GM21515 (cell line): ENCODE measurements around the gene LYRM4.
"Not testable (repeated sequence)": the region's sequence is repeated elsewhere in the genome, so short reads cannot be mapped to it uniquely, and the experiment has no call there.

Experiments
- ATAC-seq: cut with Tn5 transposase; IDR thresholded peaks from one replicate; pipeline ENCODE4 v1.9.1; 2021; ENCODE audit not compliant: unreplicated experiment

LYRM4 gene

DNA sequence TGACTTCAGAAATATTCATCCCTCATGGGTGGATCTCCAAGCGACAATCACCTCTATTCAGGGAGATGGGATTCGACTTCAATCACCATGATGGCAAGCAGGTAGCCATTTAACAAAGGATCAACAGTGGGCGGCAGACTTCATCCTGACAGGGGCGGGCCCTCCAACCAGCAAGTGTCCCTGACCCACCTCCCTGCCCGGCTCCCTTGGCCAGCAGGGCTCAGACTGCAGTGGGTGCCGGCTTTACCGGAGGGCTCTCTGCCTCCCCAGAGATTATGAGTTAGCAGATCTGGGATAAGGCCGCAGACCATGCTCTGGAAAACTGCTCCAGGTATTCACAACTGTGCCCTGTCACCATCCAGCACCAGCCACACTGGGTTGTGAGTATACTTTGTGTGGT lies 136.2 kb downstream of the LYRM4 start:
- no peak for ATAC-seq

DNA sequence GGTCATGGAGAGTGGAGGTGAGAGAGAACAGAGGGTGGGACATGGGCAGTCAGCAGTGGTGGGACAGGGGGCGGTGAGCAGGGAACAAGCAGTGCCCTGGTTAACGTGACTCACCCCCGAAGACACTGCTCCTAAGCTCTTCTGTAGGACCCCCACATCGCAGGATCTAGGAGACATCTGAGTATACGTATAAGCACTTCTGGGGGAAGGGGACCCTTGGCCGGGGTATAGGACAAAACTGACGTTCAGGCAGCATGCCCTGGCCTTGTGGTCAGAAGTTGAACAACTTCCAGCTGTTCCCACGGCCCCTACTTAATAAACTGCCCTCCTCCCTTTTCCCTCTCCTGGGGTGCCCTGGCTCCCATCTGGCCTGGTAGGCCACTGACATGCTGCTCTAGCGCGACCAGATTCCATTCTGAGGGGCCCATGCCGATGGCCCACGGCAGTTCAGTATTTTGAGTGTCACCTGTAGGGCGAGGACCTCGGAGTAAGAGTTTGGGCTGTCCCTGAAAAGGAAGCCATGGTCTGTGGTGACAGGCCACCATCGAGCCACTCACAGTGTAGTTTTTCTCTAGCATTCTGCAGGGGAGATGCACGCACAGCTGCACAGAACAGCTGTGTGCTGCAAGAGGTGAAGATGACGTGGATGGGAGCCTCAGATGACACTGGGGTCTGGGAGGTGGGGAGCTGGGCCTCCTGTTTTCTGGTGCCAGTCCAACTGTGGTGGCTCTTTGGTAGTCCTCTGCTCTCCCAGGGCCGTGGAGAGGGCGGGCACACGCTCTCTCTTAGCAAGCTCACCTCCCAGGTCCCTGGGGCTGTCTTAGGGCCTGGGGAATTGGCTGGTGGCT lies 137.2 kb downstream of the LYRM4 start:
- no peak for ATAC-seq

DNA sequence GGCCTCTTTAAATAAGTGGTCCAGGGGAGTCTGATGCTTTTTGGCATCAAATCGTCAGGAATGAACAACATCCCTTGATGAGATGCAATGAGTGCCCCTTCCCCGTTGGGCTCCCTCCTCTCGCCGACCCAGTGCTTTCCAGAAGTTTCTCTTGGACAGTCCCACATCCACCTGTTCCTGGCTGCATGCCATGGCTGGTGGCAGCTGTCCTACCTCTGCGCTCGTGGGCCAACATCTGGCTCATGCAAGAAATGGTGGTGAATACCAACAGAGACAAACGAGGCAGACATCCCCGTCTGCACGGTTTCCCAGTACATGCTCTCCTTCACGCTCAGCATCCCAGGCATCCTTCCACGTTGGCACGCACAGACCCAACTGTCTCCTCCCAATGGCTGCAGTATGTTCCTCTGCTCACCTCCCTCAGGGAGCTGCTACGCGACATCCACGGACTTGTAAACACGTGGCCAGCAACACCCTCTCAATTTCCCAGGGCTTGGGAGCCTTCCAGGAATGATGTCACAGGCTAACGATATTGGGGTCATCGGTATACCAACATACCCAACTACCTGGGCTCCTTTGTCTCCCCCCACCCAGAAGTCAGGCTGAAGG lies 138.1 kb downstream of the LYRM4 start:
- ATAC-seq: no peak

DNA sequence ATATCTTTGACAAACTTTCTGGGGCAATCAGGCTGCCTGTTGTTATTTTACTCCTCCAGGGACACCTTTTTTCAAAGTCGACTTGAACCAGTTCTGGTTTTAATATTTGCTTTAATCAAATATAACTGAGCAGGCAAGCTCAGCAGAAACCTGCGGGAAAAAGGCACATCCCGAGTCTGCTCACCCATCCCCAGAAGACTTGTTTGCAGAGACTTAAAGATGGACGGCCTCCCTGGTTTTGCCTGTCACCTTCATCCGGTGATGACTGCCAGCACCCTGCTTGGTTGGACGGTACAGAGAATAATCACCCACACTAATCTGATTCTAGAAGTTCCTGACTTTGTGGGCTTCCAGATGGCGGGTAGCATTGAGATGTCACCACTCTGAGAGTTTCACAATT lies 138.8 kb downstream of the LYRM4 start:
- no peak for ATAC-seq

DNA sequence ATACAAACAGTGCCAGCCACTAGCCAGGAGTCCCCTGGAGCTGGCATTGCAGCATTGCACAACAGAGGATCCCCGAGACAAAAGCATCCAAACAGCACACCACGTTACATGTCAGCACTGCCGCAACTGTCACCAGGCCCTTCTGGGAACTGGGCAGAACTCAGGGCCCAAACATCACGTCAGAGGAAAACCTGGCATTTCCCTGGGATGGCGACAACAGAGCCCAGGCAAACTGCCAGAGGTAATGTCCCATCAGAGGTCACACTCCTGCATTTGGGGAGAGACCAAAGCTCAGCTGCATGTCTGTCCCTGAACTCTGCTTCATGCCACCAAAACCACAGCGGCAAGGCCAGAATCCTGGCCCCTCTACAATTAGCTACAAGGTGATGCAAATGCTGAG lies 139.3 kb downstream of the LYRM4 start:
- no peak for ATAC-seq

DNA sequence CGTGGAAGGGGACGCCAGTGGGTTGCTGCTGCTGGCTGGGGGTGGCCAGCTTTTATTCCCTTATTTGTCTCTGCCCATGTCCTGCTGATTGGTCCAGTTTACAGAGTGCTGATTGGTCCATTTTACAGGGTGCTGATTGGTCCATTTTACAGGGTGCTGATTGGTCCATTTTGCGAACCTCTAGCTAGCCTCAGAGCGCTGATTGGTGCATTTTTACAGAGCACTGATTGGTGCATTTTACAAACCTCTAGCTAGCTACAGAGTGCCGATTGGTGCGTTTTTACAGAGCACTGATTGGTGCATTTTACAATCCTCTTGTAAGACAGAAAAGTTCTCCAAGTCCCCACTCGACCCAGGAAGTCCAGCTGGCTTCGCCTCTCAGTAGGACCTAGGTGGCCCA lies 140.2 kb downstream of the LYRM4 start:
- not testable (repeated sequence) for ATAC-seq

DNA sequence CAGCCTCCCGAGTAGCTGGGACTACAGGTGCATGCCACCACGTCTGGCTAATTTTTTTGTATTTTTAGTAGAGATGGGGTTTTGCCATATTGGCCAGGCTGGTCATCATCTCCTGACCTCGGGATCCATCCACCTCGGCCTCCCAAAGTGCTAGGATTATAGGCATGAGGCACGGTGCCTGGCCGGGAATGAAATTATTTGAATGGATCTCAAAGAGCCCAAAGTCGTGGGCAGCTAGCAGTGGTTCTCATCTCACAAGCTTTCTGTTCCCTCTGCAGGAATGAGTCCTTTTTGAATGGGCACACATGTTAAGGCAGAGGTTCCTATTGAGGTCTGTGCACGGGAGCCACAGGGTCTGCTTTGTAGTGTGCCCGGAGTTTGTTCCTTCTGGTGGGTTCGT lies 140.7 kb downstream of the LYRM4 start:
- no peak for ATAC-seq

DNA sequence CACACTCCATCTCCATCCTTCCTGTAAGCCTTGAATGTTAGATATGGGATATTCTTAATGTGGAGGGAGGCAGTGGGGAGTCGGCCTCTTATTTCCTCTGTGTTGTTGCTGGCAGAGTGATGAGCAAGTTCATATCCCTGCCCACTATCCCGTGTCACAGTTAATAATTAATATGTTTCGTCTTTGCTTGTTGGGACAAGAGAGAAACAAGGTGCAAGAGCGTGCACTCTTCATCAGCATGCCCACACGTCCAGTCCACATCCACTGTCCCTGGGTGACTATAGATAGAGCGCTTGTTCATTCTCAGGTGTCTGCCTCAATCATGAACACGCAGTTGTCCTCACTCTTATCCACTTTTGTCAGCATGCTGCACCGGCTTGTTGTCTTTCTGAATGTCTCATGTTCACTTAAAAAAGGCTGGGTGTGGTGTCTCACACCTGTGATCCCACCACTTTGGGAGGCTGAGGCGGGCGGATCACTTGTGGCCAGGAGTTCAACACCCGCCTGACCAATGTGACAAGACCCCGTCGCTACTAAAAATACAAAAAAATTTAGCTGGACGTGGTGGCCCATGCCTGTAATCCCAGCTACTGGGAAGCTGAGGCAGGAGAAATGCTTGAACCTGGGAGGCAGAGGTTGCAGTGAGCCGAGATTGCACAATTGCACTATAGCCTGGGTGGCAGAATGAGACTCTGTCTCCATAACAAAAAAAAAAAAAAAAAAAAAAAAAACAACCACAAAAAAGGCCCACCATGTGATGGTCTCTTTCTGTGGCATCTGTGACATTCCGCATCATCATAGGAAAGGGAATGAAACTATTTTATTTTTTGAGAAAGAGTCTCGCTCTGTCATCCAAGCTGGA lies 141.4 kb downstream of the LYRM4 start:
- no peak for ATAC-seq

DNA sequence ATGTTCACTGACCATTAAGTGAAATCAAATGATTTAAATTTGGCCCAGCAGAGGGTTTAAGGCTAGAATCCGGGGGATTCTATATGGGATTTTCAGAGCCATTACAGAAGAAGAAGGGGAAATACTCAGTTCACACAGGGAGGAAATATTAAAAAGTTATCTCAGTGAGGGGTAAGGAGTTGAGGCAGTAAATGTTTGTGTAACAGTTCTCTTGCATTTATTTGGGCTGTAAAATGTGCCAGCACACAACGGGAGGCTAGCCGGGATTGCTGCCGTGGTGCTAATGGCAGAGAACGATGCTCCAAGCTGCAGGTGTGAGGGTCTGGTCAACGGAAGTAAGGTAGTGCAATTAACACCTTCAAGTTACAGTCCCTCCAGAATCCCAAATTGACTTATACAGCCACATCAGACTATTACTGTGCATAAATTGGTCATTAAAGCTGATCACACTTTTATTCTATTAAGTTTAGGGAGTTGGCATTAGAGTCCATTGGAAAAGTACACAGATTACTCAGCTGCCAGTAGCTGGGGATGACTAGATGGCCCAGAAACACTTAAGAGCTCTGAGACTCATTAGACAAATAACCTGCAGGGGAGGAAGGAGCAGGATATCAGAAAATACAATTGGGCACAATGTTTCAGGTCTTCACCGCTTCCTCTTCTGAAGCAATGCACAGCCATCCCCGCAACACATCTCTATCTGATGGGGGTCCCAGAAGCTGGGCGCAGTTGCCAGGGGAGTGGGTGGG lies 144.3 kb downstream of the LYRM4 start:
- no peak for ATAC-seq

DNA sequence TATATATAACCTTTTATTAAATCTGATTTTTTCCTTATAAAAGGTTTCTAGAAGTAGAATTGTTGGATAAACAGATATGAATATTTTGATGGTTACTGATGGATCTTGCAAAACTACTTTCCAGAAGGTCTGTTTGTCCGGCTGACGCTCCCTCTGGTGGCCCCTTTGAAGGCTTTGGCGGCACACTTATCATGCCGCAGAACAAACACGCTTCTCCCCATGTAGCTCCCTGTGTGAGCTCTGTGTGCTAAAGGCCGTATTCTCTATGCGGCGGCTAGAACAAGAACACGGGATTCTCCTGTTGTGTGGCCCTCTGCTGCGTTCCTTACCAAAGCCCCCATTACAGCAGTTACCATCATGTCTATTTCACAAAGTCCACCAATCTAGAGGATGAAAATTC lies 145.6 kb downstream of the LYRM4 start:
- no peak for ATAC-seq

DNA sequence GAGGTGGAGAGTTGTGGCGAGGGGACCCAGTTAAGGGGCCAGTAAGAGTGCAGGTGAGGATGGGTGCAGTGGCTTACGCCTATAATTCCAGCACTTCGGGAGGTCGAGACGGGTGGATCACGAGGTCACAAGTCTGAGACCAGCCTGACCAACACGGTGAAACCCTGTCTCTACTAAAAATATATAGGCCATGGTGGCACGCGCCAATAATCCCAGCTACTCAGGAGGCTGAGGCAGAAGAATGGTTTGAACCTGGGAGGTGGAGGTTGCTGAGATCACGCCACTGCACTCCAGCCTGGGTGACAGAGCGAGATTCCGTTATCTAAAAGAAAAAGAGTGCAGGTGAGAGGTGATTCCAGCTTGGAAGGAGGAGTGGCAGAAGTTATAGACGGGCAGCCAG lies 147.7 kb downstream of the LYRM4 start:
- no peak for ATAC-seq

DNA sequence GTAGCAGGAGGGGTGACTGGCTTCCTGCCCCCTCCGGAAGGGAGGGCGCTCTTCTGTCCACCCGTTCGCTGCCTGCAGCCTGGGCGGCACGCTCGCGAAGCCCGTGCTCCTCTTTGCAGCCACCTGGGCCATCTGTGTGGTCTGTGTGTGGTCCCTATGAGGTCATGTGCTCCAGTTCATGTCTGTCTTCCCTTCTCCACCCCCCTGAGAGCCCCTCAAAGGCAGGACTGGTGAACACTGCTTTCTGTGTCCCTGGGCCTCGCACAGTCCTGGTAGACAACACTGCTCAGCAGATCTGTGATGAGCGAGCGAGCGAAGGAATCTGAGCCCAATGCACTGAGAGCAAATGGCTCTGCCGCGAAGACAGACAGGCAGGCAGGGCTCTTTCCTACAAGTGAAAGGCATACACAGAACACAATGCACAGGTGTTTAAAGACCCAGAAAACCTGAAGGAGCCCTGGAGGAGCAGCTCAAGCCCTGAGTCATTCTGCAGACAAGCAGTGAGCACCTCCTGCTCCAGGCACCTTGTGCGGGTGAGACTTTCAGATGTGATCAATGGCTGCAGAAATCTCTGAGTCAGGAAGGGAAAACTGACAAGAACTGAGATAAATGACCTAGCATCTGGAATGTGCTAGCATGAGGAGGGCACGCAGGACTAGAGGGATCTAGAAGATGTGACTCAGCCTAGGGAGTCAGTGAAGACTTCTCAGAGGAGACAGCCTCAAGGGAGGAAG lies 148.5 kb downstream of the LYRM4 start:
- no peak for ATAC-seq

DNA sequence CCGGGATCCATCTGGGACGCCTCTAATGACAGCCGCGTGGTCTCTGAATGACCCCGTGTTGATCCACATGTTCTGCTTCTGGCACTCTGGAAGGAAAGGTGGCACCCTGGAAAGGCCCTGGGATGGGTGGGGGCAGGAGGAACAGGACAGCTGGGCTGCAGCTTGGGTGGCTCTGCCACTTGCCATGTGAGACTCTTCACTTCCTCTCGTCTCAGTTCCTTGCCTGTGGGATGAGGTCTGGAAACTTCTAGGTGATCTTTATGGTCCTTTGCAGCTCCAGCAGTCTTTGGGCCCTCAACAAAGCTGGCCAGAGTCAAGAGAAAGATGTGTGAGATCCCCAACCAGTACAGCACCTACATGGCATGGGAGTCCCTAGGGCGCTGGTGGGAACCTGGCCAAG lies 149.1 kb downstream of the LYRM4 start:
- no peak for ATAC-seq

DNA sequence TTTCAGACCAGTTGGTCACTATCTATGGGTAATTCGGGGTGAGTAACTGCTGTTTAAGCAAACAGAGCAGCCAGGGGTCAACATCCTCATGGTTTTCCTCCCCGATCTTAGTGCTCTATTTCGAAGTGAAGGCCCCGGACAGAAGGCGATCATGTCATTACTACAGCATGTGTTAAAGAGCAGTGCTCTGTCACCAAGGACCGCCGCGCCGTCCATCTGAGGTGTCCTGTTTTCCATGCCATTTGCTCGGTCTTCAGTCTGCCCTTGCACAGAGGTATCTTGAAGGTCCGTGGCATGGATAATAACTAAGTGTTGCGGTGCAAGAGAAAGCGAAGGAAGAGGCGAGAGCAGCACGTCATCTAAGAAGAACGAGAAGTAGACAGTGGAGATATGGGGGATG lies 150.5 kb downstream of the LYRM4 start:
- no peak for ATAC-seq

DNA sequence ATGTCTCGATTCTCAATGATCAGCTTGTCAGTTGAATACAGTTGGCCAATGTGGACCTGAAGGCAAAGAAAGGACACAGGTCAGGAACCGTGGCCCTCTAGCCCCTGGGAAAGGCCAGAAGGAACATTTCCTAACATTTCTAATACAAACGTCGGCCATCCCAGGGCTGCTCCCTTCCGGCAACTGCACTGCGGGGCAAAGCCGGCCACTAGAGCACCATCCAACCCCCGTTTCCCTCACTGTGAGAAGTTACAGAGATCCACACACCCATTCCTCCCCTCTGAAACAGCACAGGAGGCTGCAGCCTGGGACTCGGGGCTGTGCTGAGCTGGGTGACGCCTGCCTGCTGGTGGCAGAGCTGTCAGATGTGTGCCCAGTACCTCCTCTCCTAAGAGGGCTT lies 151.3 kb downstream of the LYRM4 start:
- no peak for ATAC-seq

DNA sequence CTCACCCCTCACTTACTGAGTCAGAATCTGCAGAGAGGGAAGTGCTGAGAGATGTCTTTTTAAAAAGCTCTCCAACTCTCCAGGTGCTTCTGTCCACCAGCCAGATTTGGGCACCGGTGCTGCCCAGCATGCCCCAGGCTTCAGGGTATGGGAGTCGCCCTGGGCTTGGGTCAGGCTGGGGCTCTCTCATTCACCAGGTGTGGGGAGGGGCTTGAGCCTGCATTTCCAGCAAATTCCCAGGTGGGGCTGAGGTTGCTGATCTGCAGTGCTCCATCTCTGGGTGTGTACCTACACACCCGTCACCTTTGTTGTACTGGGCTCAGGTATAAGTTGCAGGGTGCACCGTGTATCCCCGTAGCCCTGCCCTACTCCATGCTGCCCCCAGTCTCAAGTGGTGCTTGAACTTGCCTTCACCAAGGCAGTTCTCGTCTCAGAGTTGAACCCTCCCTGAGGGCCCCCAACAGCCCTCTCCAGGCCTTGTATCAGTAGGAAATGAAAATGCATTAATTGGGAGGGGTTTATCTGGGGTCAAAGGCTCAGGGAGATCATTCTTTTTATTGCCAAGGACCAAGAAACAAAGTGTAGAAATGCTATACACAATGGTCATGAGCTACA lies 152.1 kb downstream of the LYRM4 start:
- ATAC-seq: no peak

DNA sequence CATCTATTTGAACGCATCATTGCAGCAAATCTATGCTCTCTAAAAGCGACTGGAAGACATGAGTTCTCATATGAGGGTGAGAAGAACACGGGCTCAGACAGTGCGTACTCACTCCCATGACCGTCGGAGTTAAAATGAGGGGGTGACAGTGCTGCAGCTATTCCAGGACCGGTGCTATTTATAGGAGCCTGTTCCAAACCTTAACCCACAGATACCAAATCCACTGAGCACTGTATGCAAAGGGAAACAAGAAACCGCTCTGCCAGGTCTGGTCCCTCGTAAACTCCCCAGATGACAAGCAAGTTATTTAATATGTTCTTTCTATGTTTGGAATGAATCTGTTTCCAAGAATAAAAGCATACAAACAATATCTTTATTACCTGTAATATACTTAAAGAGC lies 152.7 kb downstream of the LYRM4 start:
- no peak for ATAC-seq

DNA sequence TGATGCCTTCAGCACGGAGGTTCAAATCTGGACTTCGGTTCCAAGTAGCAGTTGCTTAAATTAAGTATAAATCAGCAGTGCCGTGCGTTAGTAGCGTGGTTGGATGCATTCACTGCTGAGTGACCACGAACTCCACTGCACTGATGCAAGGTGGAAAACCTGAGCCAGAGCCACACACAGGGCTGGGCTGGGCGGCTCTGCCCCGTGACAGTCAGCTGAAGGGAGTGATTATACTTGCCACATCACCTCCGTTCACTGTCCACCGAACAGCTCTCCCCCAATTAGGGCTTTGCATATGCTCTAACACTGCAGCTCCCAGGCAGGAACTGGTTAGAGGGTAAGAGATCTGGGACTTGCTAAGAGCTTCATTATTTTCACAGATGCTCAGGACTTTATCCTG lies 153.4 kb downstream of the LYRM4 start:
- ATAC-seq: no peak

DNA sequence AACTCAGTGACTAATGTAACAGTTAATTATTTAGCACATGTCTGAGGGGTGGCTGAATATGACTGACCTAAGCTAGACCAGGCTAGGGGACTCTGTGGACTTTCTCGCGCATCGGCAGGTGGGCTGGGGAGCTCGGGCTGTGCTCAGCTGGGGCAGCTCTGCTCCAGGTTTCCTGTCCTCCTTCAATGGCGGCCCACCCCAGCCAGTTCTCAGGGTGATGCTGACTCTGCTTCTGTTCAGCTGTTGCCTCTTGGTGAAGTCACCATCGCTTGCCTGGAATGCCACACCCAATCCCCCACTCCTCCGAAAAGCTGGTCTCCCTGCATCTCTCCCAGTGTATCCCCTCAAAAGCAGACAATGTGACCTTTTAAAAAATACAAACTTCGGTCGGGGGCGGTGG lies 155.6 kb downstream of the LYRM4 start:
- no peak for ATAC-seq

DNA sequence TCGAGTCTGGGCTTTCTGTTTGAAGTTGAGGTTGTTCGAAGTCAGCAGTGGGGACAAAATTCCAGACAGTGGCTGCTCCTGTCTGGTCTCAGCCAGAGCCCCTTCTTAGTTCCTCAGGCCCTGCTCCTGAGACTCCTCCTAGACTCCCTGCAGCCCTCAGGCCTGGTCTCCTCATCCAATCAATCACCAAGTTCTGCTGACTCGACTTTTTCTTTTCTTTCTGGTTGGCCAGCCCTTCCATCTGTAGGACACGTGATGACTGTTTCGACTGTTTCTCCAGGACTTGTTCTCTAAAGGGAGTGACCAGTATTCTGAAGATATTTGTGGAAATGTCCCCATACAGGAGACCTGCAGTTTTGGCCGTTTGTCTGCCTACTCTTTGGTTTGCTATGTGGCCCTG lies 156.1 kb downstream of the LYRM4 start:
- no peak for ATAC-seq
